GM06990 (cell line): ENCODE results near the gene IL20.

Source experiments
- DNase-seq: peaks from one replicate; pipeline ENCODE4 v3.0.0-alpha.2; 2011; ENCODE audit not compliant: insufficient read length; ENCODE audit errors: extremely low read depth
- H3K27me3 ChIP-seq: replicated peaks from 2 replicates; pipeline ENCODE4 v1.6.0; 2011; ENCODE audit warnings: low read length; ENCODE audit not compliant: control insufficient read depth, insufficient read depth
- H3K36me3 ChIP-seq: 2 replicates; pipeline ENCODE4 v1.5.1; 2011; ENCODE audit warnings: low read length; ENCODE audit not compliant: control insufficient read depth, insufficient read depth
- H3K4me3 ChIP-seq: replicated peaks from 2 replicates; pipeline ENCODE4 v1.5.1; 2011; ENCODE audit warnings: low read depth, mild to moderate bottlenecking, control low read depth, low read length
- CTCF ChIP-seq: IDR thresholded peaks from 2 replicates; pipeline ENCODE4 v1.5.1; 2011; ENCODE audit warnings: low read length, control low read depth, mild to moderate bottlenecking, inconsistent platforms; ENCODE audit not compliant: insufficient read depth, poor library complexity, severe bottlenecking

IL20 gene

GRCh38 chr1:206903687-206904086 lies 38.3 kb downstream of the IL20 start:
- H3K4me3 ChIP-seq: no peak overlapping the region
- no peaks in the 10 kb centered on the region for H3K27me3 ChIP-seq
- TF ChIP-seq CTCF: no peak
- no peak for DNase-seq
- peaks cover 32% of the 10 kb centered on the region for H3K36me3 ChIP-seq

DNA sequence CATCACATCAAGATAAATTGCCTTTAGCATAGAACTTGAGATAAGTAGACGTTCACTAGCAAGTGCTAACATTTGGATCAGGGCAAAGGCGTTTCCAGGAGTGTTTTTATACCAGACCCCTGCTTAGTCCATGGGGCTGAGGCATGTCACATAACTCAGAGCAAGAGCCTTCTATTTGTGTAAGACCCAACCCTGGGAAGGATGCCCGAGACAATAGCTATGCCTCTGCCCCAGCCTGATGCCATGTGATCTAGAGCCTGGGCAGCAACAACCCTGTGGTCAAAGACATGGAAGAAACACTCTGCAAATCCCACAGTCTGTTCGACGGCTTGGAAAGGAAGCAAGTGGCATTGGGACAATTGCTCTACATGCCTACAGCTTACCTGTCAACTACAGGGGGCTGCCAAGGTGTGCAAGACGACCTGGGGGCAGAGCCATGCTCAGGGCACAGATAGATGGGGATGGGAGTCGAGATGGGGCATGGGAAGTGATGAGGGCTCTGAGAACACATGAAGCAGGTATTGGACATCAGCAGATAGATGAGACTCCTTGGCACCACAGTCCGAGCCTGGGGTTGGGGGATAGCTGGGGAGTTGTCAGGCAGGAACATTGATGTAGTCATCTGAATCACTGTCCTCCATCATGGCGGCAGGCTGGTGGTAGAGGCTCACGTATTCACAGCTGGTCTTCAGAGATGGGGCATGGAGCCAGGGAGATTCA lies 39.2 kb downstream of the IL20 start:
- peaks cover 37% of the 10 kb centered on the region for H3K36me3 ChIP-seq
- H3K27me3 ChIP-seq: no peaks in the 10 kb centered on the region
- no peak for DNase-seq
- TF ChIP-seq CTCF: no peak
- H3K4me3 ChIP-seq: no peak overlapping the region

GRCh38 chr1:206905295-206906164 lies 40.1 kb downstream of the IL20 start:
- TF ChIP-seq CTCF: no peak
- H3K4me3 ChIP-seq: no peak overlapping the region
- DNase-seq: no peak
- H3K27me3 ChIP-seq: no peaks in the 10 kb centered on the region
- peaks cover 44% of the 10 kb centered on the region for H3K36me3 ChIP-seq

GRCh38 chr1:206907304-206907991 lies 42.0 kb downstream of the IL20 start:
- Histone ChIP-seq H3K36me3 (peaks cover 50% of the 10 kb centered on the region), H3K27me3 (no peaks in the 10 kb centered on the region), H3K4me3 (no peak overlapping the region)
- DNase-seq: no peak
- TF ChIP-seq CTCF: peak; percentile 9

DNA sequence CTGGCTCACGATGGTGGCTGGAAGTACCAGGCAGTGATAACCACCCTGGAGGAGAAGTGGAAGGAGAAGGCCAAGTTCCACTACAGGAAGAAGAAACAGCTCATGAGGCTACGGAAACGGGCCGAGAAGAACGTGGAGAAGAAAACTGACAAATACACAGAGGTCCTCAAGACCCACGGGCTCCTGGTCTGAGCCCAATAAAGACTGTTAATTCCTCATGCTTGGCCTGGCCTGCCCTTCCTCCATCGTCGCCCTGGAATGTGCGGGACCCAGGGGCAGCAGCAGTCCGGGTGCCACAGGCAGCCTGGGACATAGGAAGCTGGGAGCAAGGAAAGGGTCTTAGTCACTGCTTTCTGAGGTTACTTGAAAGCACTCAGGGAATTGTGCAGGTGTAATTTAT lies 42.6 kb downstream of the IL20 start:
- no peak for DNase-seq
- Histone ChIP-seq H3K4me3 (no peak overlapping the region), H3K27me3 (no peaks in the 10 kb centered on the region), H3K36me3 (peaks cover 50% of the 10 kb centered on the region)
- TF ChIP-seq CTCF: no peak
